Measurements from ENCODE around the gene PLAC1. TPM values are rescaled to one million over a fixed set of nuclear protein-coding genes. Genes with fewer than 3 reads are reported as not detected.
A peak's percentile ranks its signal among the peaks of the same experiment; 100 is the strongest.

The PLAC1 gene
- total and polyA plus RNA-seq, 2 of the 13 experiments (the other 11 are each of a cell fraction or from before 2014, with no cell fraction given), result 0.40 to 2.7 TPM

DNA sequence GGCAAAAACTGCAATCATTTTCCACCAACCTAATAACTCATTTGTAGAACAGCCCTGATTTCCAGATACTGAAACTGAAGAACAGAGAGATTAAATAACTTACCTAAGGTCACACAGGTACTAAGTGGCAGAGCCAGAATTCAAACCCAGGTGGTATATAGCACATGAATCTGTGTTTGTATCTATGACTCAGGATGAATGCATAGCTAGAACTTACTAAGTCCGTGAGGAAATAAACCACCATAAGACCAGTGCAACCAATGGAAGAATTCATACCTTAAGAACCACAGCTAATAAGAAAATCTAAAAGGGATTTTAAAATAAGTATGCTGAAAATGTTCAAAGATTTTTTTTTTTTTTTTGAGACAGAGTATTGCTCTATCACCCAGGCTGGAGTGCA is 1.5 kb upstream of the PLAC1 start:
- intact Hi-C loops (cut with micrococcal nuclease; ENCODE audit: unreplicated experiment), result no loop called here
- Histone ChIP-seq H3K4me1 (ENCODE audit: insufficient read depth, low read length) (no peaks in the 10 kb centered on the region), H3K27ac (ENCODE audit: extremely low read length, insufficient read depth, low read length) (no peak overlapping the region), H4K20me1 (ENCODE audit: insufficient read depth, low read length) (no peaks in the 10 kb centered on the region), H3K79me2 (ENCODE audit: insufficient read depth, low read length) (no peaks in the 10 kb centered on the region), H3K36me3 (replicated peaks in 1 of 2; ENCODE audit: control insufficient read depth in 1 of 2, insufficient read depth in 2 of 2, low read length in 2 of 2) (no peaks in the 10 kb centered on the region), H3K9me3 (ENCODE audit: low read length) (no peaks in the 10 kb centered on the region), H3K9ac (ENCODE audit: insufficient read depth, low read depth, low read length) (no peak overlapping the region), H2AFZ (ENCODE audit: low read length) (no peak overlapping the region), H3K27me3 (ENCODE audit: control insufficient read depth in 1 of 2, insufficient read depth in 2 of 2, low read length in 2 of 2) (no peaks in the 10 kb centered on the region), H3K4me3 (replicated peaks in 1 of 3; ENCODE audit: insufficient read depth in 1 of 3, low read depth in 2 of 3, low read length in 3 of 3) (no peak overlapping the region), H3K4me2 (ENCODE audit: low read depth, low read length) (no peak overlapping the region)
- ChIA-PET CTCF (ENCODE audit: low intra/inter-chr PET ratio, low total read pairs) (no interaction called here), POLR2A (no interaction called here)
- ATAC-seq (no peak), DNase-seq (ENCODE audit: low spot score) (no peak), FAIRE-seq (peak; percentile 12)
- BruUV-seq (replicated peaks), result no TSS peak
- in situ Hi-C loops (cut with HindIII; ENCODE audit: extremely low pct_ligation_motif_present, low pct_unique_long_range_greater_than_20kb), result no loop called here
- 95% methylated on average over 1 of the region's 1 CpG for WGBS (ENCODE audit: low lambda C conversion rate)
- TF ChIP-seq ZNF839 (CRISPR knock-in tag; IDR thresholded peaks at IDR 0.05; ENCODE audit: borderline replicate concordance), result no peak
- no peak for TF ChIP-seq ZNF17 (CRISPR knock-in tag; IDR thresholded peaks at IDR 0.05)
- TF ChIP-seq, protein P1, sequence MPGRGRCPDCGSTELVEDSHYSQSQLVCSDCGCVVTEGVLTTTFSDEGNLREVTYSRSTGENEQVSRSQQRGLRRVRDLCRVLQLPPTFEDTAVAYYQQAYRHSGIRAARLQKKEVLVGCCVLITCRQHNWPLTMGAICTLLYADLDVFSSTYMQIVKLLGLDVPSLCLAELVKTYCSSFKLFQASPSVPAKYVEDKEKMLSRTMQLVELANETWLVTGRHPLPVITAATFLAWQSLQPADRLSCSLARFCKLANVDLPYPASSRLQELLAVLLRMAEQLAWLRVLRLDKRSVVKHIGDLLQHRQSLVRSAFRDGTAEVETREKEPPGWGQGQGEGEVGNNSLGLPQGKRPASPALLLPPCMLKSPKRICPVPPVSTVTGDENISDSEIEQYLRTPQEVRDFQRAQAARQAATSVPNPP (CRISPR knock-in tag; IDR thresholded peaks at IDR 0.05), result no peak
- TF ChIP-seq, protein P2, sequence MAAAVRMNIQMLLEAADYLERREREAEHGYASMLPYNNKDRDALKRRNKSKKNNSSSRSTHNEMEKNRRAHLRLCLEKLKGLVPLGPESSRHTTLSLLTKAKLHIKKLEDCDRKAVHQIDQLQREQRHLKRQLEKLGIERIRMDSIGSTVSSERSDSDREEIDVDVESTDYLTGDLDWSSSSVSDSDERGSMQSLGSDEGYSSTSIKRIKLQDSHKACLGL (CRISPR knock-in tag; IDR thresholded peaks at IDR 0.05), result no peak
- TF ChIP-seq, protein P3, sequence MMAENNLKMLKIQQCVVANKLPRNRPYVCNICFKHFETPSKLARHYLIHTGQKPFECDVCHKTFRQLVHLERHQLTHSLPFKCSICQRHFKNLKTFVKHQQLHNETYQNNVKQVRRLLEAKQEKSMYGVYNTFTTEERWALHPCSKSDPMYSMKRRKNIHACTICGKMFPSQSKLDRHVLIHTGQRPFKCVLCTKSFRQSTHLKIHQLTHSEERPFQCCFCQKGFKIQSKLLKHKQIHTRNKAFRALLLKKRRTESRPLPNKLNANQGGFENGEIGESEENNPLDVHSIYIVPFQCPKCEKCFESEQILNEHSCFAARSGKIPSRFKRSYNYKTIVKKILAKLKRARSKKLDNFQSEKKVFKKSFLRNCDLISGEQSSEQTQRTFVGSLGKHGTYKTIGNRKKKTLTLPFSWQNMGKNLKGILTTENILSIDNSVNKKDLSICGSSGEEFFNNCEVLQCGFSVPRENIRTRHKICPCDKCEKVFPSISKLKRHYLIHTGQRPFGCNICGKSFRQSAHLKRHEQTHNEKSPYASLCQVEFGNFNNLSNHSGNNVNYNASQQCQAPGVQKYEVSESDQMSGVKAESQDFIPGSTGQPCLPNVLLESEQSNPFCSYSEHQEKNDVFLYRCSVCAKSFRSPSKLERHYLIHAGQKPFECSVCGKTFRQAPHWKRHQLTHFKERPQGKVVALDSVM (CRISPR knock-in tag; IDR thresholded peaks at IDR 0.05), result no peak
- no peak for TF ChIP-seq ZNF615 (CRISPR knock-in tag; IDR thresholded peaks at IDR 0.05; ENCODE audit: borderline replicate concordance)
- TF ChIP-seq PLRG1 (conservative IDR thresholded peaks at IDR 0.05), result no peak
- TF ChIP-seq, protein P4, sequence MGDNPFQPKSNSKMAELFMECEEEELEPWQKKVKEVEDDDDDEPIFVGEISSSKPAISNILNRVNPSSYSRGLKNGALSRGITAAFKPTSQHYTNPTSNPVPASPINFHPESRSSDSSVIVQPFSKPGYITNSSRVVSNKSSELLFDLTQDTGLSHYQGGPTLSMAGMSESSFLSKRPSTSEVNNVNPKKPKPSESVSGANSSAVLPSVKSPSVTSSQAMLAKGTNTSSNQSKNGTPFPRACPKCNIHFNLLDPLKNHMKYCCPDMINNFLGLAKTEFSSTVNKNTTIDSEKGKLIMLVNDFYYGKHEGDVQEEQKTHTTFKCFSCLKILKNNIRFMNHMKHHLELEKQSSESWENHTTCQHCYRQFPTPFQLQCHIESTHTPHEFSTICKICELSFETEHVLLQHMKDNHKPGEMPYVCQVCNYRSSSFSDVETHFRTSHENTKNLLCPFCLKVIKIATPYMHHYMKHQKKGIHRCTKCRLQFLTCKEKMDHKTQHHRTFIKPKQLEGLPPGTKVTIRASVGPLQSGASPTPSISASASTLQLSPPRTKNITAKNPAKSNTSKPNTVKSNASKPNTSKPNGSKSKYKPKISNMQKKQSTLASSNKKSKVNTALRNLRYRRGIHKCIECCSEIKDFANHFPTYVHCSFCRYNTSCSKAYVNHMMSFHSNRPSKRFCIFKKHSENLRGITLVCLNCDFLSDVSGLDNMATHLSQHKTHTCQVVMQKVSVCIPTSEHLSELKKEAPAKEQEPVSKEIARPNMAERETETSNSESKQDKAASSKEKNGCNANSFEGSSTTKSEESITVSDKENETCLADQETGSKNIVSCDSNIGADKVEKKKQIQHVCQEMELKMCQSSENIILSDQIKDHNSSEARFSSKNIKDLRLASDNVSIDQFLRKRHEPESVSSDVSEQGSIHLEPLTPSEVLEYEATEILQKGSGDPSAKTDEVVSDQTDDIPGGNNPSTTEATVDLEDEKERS (CRISPR knock-in tag; IDR thresholded peaks at IDR 0.05), result no peak
- TF ChIP-seq MED8 (CRISPR knock-in tag; IDR thresholded peaks at IDR 0.05; ENCODE audit: insufficient replicate concordance), result no peak
- no peak for TF ChIP-seq ZFP36L1 (CRISPR knock-in tag; IDR thresholded peaks at IDR 0.05)
- no peak for TF ChIP-seq TAF15 (IDR thresholded peaks at IDR 0.05; ENCODE audit: low read depth, low read length, poor library complexity, severe bottlenecking)
- TF ChIP-seq, protein P5, sequence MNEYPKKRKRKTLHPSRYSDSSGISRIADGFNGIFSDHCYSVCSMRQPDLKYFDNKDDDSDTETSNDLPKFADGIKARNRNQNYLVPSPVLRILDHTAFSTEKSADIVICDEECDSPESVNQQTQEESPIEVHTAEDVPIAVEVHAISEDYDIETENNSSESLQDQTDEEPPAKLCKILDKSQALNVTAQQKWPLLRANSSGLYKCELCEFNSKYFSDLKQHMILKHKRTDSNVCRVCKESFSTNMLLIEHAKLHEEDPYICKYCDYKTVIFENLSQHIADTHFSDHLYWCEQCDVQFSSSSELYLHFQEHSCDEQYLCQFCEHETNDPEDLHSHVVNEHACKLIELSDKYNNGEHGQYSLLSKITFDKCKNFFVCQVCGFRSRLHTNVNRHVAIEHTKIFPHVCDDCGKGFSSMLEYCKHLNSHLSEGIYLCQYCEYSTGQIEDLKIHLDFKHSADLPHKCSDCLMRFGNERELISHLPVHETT (CRISPR knock-in tag; conservative IDR thresholded peaks at IDR 0.05), result no peak
- TF ChIP-seq ISL2 (CRISPR knock-in tag; IDR thresholded peaks at IDR 0.05), result no peak
- TF ChIP-seq ZNF24 (IDR thresholded peaks at IDR 0.05), result no peak
- no peak for TF ChIP-seq SNAPC2 (CRISPR knock-in tag; IDR thresholded peaks at IDR 0.05)
- TF ChIP-seq XRCC5 (optimal IDR thresholded peaks at IDR 0.05; ENCODE audit: low read length), result no peak
- TF ChIP-seq ZNF335 (CRISPR knock-in tag; IDR thresholded peaks at IDR 0.05), result no peak

Measured in HepG2 (cell line).